Keratinocyte (primary cell): Measurements from ENCODE around the gene VPS50.

ENCODE experiments used
- CTCF ChIP-seq, 3 experiments: IDR thresholded peaks in 1 of 3; conservative IDR thresholded peaks in 1 of 3; optimal IDR thresholded peaks in 1 of 3; 2 replicates in 2 of 3; 3 replicates in 1 of 3; pipeline versions ENCODE3 to v1.5.1; 2011; ENCODE audit warnings: low read length in 3 of 3, mild to moderate bottlenecking in 3 of 3, moderate library complexity in 2 of 3, control low read depth in 1 of 3, inconsistent platforms in 1 of 3; ENCODE audit not compliant: insufficient read depth in 2 of 3; ENCODE audit errors: extremely low read depth in 1 of 3
- EZH2 ChIP-seq: IDR thresholded peaks from one replicate; pipeline ENCODE4 v1.6.1; 2012; ENCODE audit warnings: inconsistent platforms, mild to moderate bottlenecking, low read length, moderate library complexity

- TF ChIP-seq CTCF (optimal IDR thresholded peaks at IDR 0.05 in 1 of 3, IDR thresholded peaks at IDR 0.05 in 1 of 3, conservative IDR thresholded peaks at IDR 0.05 in 1 of 3; ENCODE audit: extremely low read depth in 1 of 3, insufficient read depth in 2 of 3, low read length in 3 of 3) (no peak), EZH2 (no peak)
Measured at GRCh38 chr7:93231259-93231658, 907 bp upstream of the VPS50 start.
